Brain microvascular endothelial cell (primary cell): ENCODE measurements around the gene P3H4.

Experiments used
- DNase-seq: peaks from one replicate; pipeline ENCODE4 v3.0.0-alpha.2; 2020
- H3K27ac ChIP-seq: fragments of 250-450 bp; sonication (Bioruptor Pico); 2 replicates; pipeline ENCODE4 v1.5.1; 2020; ENCODE audit warnings: mild to moderate bottlenecking, moderate library complexity
- H3K27me3 ChIP-seq: fragments of 250-450 bp; sonication (Bioruptor Pico); replicated peaks from 2 replicates; pipeline ENCODE4 v1.5.1; 2020; ENCODE audit warnings: mild to moderate bottlenecking
- H3K36me3 ChIP-seq: fragments of 250-450 bp; sonication (Bioruptor Pico); replicated peaks from 2 replicates; pipeline ENCODE4 v1.5.1; 2020; ENCODE audit warnings: mild to moderate bottlenecking
- H3K4me3 ChIP-seq: 2 replicates; pipeline ENCODE4 v1.5.1; 2011; ENCODE audit warnings: low read depth, mild to moderate bottlenecking, control low read depth, low read length, moderate library complexity
- CTCF ChIP-seq: IDR thresholded peaks from 2 replicates; pipeline ENCODE4 v1.5.1; 2011; ENCODE audit warnings: low read depth, mild to moderate bottlenecking, moderate library complexity, low read length, control low read depth, inconsistent platforms; ENCODE audit errors: missing control alignments
- in situ Hi-C: cut with HindIII; loops from 2 replicates; pipeline ENCODE4 v1.10.0; 2017; ENCODE audit warnings: low sequenced_read_pairs, low pct_ligation_motif_present

P3H4 gene

GRCh38 chr17:41762391-41762790 is 49.4 kb downstream of the P3H4 start:
- no peak overlapping the region for H3K4me3 ChIP-seq
- in situ Hi-C loops: no loop called here
- H3K27ac ChIP-seq: no peak overlapping the region
- peaks cover 78% of the 10 kb centered on the region for H3K36me3 ChIP-seq
- no peaks in the 10 kb centered on the region for H3K27me3 ChIP-seq
- DNase-seq: no peak
- TF ChIP-seq CTCF: no peak

- Histone ChIP-seq H3K27ac (no peak overlapping the region), H3K4me3 (no peak overlapping the region), H3K27me3 (no peaks in the 10 kb centered on the region), H3K36me3 (peaks cover 75% of the 10 kb centered on the region)
- no peak for DNase-seq
- in situ Hi-C loops: no loop called here
- no peak for TF ChIP-seq CTCF
Observed at GRCh38 chr17:41760878-41761277, 50.9 kb downstream of the P3H4 start.

GRCh38 chr17:41758601-41759000 is 53.1 kb downstream of the P3H4 start:
- no peak for DNase-seq
- H3K36me3 ChIP-seq: peaks cover 77% of the 10 kb centered on the region

DNA sequence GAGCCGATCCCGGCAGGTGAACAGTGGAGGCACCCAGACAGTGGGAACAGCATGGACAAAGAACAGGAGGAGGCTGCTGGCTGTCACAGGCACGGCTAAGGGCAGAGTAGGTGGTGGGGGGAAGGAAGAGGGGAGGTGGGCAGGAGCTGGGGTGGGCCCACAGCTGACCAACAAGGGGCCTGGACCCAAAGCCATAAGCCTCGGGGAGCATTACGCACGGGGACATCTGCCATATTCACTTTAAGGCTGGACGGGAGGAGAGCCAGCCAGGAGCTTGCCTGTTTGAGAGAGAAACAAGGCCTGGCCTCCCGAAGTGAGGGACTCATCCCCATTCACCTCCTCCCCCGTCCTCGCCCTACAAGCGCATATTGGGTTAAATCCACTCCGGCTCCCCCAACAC is 57.7 kb downstream of the P3H4 start:
- Histone ChIP-seq H3K27ac (no peak overlapping the region), H3K4me3 (no peak overlapping the region), H3K27me3 (no peaks in the 10 kb centered on the region), H3K36me3 (peaks cover 58% of the 10 kb centered on the region)
- in situ Hi-C loops: no loop called here
- TF ChIP-seq CTCF: no peak
- no peak for DNase-seq

More at GRCh38 chr17:41758601-41759000, 53.1 kb downstream of the P3H4 start:
- H3K27me3 ChIP-seq: no peaks in the 10 kb centered on the region
- in situ Hi-C loops: no loop called here
- TF ChIP-seq CTCF: no peak
- H3K27ac ChIP-seq: no peak overlapping the region
- no peak overlapping the region for H3K4me3 ChIP-seq
